ENCODE data around the gene PNPT1. TPM values are rescaled to one million over a fixed set of nuclear protein-coding genes. Genes with fewer than 3 reads are reported as not detected.

The PNPT1 gene
- total and polyA plus RNA-seq, 2 of the 13 experiments (the other 11 are each of a cell fraction or from before 2014, with no cell fraction given), result 23.4 to 61.0 TPM

GRCh38 chr2:55618275-55619055, 75.2 kb downstream of the PNPT1 start (continued):
- no peak for TF ChIP-seq UBTF (CRISPR knock-in tag; IDR thresholded peaks at IDR 0.05)
- no peak for TF ChIP-seq ZNF501 (CRISPR knock-in tag; IDR thresholded peaks at IDR 0.05)
- TF ChIP-seq ZEB1 (IDR thresholded peaks at IDR 0.05; ENCODE audit: insufficient replicate concordance, low read depth), result no peak
- no peak for TF ChIP-seq MTA3 (CRISPR knock-in tag; IDR thresholded peaks at IDR 0.05)
- TF ChIP-seq CHD2 (IDR thresholded peaks at IDR 0.05; ENCODE audit: low read depth, low read length), result no peak; the same call in 1 of the 2 replicates
- 0 out of 2 replicates have a peak, but pooled peaks have one; percentile 2 for TF ChIP-seq NFYC (CRISPR knock-in tag; IDR thresholded peaks at IDR 0.05)
- peak; percentile 56; the same call in 1 of the 2 replicates for TF ChIP-seq KDM2A (CRISPR knock-in tag; IDR thresholded peaks at IDR 0.05; ENCODE audit: borderline replicate concordance, low read depth)
- TF ChIP-seq SP2 (CRISPR knock-in tag; IDR thresholded peaks at IDR 0.05), result no peak
- no peak for TF ChIP-seq XRCC5 (optimal IDR thresholded peaks at IDR 0.05; ENCODE audit: low read length)
- no peak for TF ChIP-seq ONECUT2 (CRISPR knock-in tag; IDR thresholded peaks at IDR 0.05)
- peak; percentile 62; the same call in 1 of the 2 replicates for TF ChIP-seq SPEN (CRISPR knock-in tag; IDR thresholded peaks at IDR 0.05; ENCODE audit: low read depth)
- no peak for TF ChIP-seq ZNF567 (CRISPR knock-in tag; IDR thresholded peaks at IDR 0.05; ENCODE audit: borderline replicate concordance)
- TF ChIP-seq ZNF546 (CRISPR knock-in tag; conservative IDR thresholded peaks at IDR 0.05), result 0 out of 2 replicates have a peak, but pooled peaks have one; percentile 22
- TF ChIP-seq PRDM15 (CRISPR knock-in tag; IDR thresholded peaks at IDR 0.05), result no peak; the same call in 1 of the 2 replicates
- 0 out of 2 replicates have a peak, but pooled peaks have one; percentile 38 for TF ChIP-seq KAT7 (CRISPR knock-in tag; IDR thresholded peaks at IDR 0.05; ENCODE audit: borderline replicate concordance)
- no peak for TF ChIP-seq TEF (CRISPR knock-in tag; IDR thresholded peaks at IDR 0.05)
- TF ChIP-seq RFX5 (IDR thresholded peaks at IDR 0.05; ENCODE audit: low read depth, low read length), result no peak
- peak; percentile 67 for TF ChIP-seq YY1 (IDR thresholded peaks at IDR 0.05; ENCODE audit: insufficient read depth, insufficient replicate concordance, low read depth, low read length)
- no peak for TF ChIP-seq MLX (CRISPR knock-in tag; IDR thresholded peaks at IDR 0.05)
- no peak for TF ChIP-seq ZBTB3 (CRISPR knock-in tag; IDR thresholded peaks at IDR 0.05; ENCODE audit: borderline replicate concordance, low read depth)
- no peak for TF ChIP-seq JUN (CRISPR knock-in tag; IDR thresholded peaks at IDR 0.05)
- TF ChIP-seq ZMAT5 (CRISPR knock-in tag; IDR thresholded peaks at IDR 0.05; ENCODE audit: borderline replicate concordance, low read depth), result no peak
